ENCODE results near the gene XPO6.

XPO6 gene

GRCh38 chr16:28200661-28201060 is 11.1 kb downstream of the XPO6 start:
- no peak for DNase-seq (ENCODE audit: low read depth in 1 of 2, low spot score in 1 of 2)
- TF ChIP-seq POLR2AphosphoS5 (IDR thresholded peaks at IDR 0.05; ENCODE audit: low read depth), result no peak
- no peak for TF ChIP-seq SPI1 (IDR thresholded peaks at IDR 0.05; ENCODE audit: borderline replicate concordance, low read depth)
- TF ChIP-seq REST (IDR thresholded peaks at IDR 0.05; ENCODE audit: insufficient replicate concordance, low read depth), result no peak
- TF ChIP-seq, protein P1, sequence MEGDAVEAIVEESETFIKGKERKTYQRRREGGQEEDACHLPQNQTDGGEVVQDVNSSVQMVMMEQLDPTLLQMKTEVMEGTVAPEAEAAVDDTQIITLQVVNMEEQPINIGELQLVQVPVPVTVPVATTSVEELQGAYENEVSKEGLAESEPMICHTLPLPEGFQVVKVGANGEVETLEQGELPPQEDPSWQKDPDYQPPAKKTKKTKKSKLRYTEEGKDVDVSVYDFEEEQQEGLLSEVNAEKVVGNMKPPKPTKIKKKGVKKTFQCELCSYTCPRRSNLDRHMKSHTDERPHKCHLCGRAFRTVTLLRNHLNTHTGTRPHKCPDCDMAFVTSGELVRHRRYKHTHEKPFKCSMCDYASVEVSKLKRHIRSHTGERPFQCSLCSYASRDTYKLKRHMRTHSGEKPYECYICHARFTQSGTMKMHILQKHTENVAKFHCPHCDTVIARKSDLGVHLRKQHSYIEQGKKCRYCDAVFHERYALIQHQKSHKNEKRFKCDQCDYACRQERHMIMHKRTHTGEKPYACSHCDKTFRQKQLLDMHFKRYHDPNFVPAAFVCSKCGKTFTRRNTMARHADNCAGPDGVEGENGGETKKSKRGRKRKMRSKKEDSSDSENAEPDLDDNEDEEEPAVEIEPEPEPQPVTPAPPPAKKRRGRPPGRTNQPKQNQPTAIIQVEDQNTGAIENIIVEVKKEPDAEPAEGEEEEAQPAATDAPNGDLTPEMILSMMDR (IDR thresholded peaks at IDR 0.05; ENCODE audit: insufficient read depth, low read length), result no peak
- TF ChIP-seq GABPA (IDR thresholded peaks at IDR 0.05; ENCODE audit: low read depth), result no peak
- H3K4me3 ChIP-seq (replicated peaks; ENCODE audit: insufficient read depth, low read length), result no peak overlapping the region
- no peak overlapping the region for H3K27ac ChIP-seq (replicated peaks)
- no peaks in the 10 kb centered on the region for H3K27me3 ChIP-seq (ENCODE audit: insufficient read depth, poor library complexity, severe bottlenecking)

DNA sequence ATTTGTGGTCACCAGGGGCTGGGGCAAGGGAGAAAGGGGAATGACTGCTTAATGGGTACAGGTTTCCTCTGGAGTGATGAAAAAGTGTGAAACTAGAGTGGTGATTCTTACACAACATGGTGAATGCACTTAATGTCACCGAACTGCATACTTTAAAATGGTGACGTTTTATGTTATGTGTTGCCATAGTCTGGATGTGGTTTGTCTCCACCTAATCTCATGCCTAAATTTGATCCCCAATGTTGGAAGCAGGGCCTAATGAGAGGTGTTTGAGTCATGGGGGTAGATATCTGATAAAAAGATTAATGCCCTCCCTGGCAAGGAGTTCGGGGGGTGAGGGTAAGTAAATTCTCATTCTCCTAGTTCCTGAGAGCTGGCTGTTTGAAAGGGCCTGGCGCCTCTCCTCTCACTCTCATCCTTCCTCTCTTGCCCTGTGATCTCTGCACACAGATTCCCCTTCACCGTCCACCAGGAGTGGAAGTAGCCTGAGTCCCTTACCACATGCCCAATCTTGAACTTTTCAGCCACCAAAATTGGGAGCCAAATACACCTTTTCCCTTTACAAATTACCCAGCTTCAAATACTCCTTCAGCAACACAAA is 15.3 kb downstream of the XPO6 start:
- DNase-seq (ENCODE audit: low read depth in 1 of 2, low spot score in 1 of 2), result no peak
- no peak overlapping the region for H3K27ac ChIP-seq (replicated peaks)
- TF ChIP-seq REST (IDR thresholded peaks at IDR 0.05; ENCODE audit: insufficient replicate concordance, low read depth) (no peak), SPI1 (IDR thresholded peaks at IDR 0.05; ENCODE audit: borderline replicate concordance, low read depth) (no peak), POLR2AphosphoS5 (IDR thresholded peaks at IDR 0.05; ENCODE audit: low read depth) (no peak), GABPA (IDR thresholded peaks at IDR 0.05; ENCODE audit: low read depth) (no peak)
- TF ChIP-seq, protein P1 (IDR thresholded peaks at IDR 0.05; ENCODE audit: insufficient read depth, low read length), result no peak
- H3K27me3 ChIP-seq (ENCODE audit: insufficient read depth, poor library complexity, severe bottlenecking), result no peaks in the 10 kb centered on the region
- H3K4me3 ChIP-seq (replicated peaks; ENCODE audit: insufficient read depth, low read length), result no peak overlapping the region

DNA sequence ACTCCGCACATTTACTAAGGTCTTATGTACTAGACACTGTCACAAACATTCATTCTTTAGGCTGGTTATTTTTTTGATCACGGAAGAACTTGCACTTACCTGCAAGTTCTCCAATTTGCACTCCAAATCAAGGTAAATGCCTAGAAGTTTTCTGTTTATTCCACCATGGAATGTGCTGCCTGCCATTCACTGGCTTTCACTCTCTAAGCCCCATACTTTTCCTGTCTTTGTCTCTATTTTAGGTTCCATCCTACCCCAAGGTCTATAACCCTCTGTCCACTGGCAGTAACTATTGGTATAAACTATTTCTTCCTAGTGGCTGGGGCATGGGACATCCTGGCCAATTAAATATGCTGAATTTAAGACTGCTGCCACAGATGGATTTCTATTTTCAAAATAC is 15.9 kb downstream of the XPO6 start:
- H3K4me3 ChIP-seq (replicated peaks; ENCODE audit: insufficient read depth, low read length), result no peak overlapping the region
- no peak for DNase-seq (ENCODE audit: low read depth in 1 of 2, low spot score in 1 of 2)
- TF ChIP-seq, protein P1 (IDR thresholded peaks at IDR 0.05; ENCODE audit: insufficient read depth, low read length), result no peak
- TF ChIP-seq SPI1 (IDR thresholded peaks at IDR 0.05; ENCODE audit: borderline replicate concordance, low read depth) (no peak), REST (IDR thresholded peaks at IDR 0.05; ENCODE audit: insufficient replicate concordance, low read depth) (no peak), GABPA (IDR thresholded peaks at IDR 0.05; ENCODE audit: low read depth) (no peak), POLR2AphosphoS5 (IDR thresholded peaks at IDR 0.05; ENCODE audit: low read depth) (no peak)
- H3K27me3 ChIP-seq (ENCODE audit: insufficient read depth, poor library complexity, severe bottlenecking), result no peaks in the 10 kb centered on the region
- H3K27ac ChIP-seq (replicated peaks), result no peak overlapping the region

Measured in HL-60 (cell line).